ENCODE data around the gene PTPN6. TPM values are rescaled to one million over a fixed set of nuclear protein-coding genes. Genes with fewer than 3 reads are reported as not detected.

PTPN6 gene
- total and polyA plus RNA-seq, 7 experiments from 2014 or later, result 141 to 390 (median 242) TPM

GRCh38 chr12:6946920-6947374 is 4.2 kb upstream of the PTPN6 start:
- Histone ChIP-seq H3K36me3 (ENCODE audit: control insufficient read depth in 2 of 3, insufficient read depth in 3 of 3, low read length in 3 of 3) (peaks cover 0 to 12% (median 0%) of the 10 kb centered on the region in 3 experiments), H3K9me3 (ENCODE audit: control insufficient read depth in 2 of 3, low read length in 3 of 3) (no peaks in the 10 kb centered on the region), H3K27me3 (ENCODE audit: control insufficient read depth in 2 of 2, insufficient read depth in 2 of 2, low read length in 2 of 2) (no peaks in the 10 kb centered on the region), H3K4me1 (ENCODE audit: control insufficient read depth in 2 of 2, insufficient read depth in 2 of 2, low read length in 2 of 2) (peaks cover 67 to 71% of the 10 kb centered on the region in 2 donors), H3K27ac (ENCODE audit: low read depth, low read length) (peak overlapping the region; percentile 95), H3K4me3 (ENCODE audit: low read length) (peak overlapping the region; percentile 94)
- DNase-seq (no peak), ATAC-seq (no peak)
- H3K9me3 Mint-ChIP-seq, result peaks cover 0 to 7% (median 0%) of the 10 kb centered on the region in 11 donors
- CTCF ChIA-PET, result interaction anchor here (0.7 to 11.7 kb wide), 6 partner anchors 8 to 163 kb away, joined by 3 to 460 read pairs (median 8); partner anchors contain the start of genes C1RL and SPSB2
- H3K27me3 Mint-ChIP-seq, result no peaks in the 10 kb centered on the region
- H3K4me1 Mint-ChIP-seq, result peaks cover 45 to 84% (median 72%) of the 10 kb centered on the region in 7 donors
- intact Hi-C loops (cut with micrococcal nuclease), result no loop called here
- POLR2A ChIA-PET, result interaction anchor here (1.0 to 21.6 kb wide), 11 partner anchors 13 to 499 kb away, joined by 3 to 1270 read pairs (median 43); partner anchors contain the start of genes ATN1, C1RL, EMG1 and ENO2
- peak overlapping the region; percentile 88 to 100 (median 96) for H3K4me3 Mint-ChIP-seq
- peaks cover 0 to 11% (median 0%) of the 10 kb centered on the region in 5 donors for H3K36me3 Mint-ChIP-seq
- peak overlapping the region; percentile 95 to 100 (median 98) for H3K27ac Mint-ChIP-seq

- H3K36me3 Mint-ChIP-seq, result peaks cover 0 to 17% (median 4%) of the 10 kb centered on the region in 5 donors
Measured at GRCh38 chr12:6947615-6948014, 3.5 kb upstream of the PTPN6 start.

GRCh38 chr12:6948873-6949594 is 2.1 kb upstream of the PTPN6 start:
- Mint-ChIP-seq H3K27ac (peak overlapping the region; percentile 89 to 100 (median 98)), H3K4me3 (peak overlapping the region; percentile 70 to 99 (median 83)), H3K27me3 (no peaks in the 10 kb centered on the region), H3K4me1 (peaks cover 47 to 83% (median 67%) of the 10 kb centered on the region in 7 donors), H3K36me3 (peaks cover 0 to 31% (median 5%) of the 10 kb centered on the region in 5 donors), H3K9me3 (peaks cover 0 to under 1% (median 0%) of the 10 kb centered on the region in 11 donors)
- ATAC-seq (peak; percentile 6), DNase-seq (no peak)
- ChIA-PET CTCF (interaction anchor here (0.7 to 11.7 kb wide), 4 partner anchors 11 to 19 kb away, joined by 4 to 460 read pairs (median 6); no protein-coding TSS in a partner anchor), POLR2A (interaction anchor here (0.7 to 21.6 kb wide), 6 partner anchors 11 to 1022 kb away, joined by 3 to 1270 read pairs (median 14); partner anchors contain the start of genes ATN1, CD4, EMG1 and PHB2)
- intact Hi-C loops (cut with micrococcal nuclease), result no loop called here
- H3K27ac ChIP-seq (ENCODE audit: low read depth, low read length), result peak overlapping the region; percentile 95
- H3K27me3 ChIP-seq (ENCODE audit: control insufficient read depth in 2 of 2, insufficient read depth in 2 of 2, low read length in 2 of 2), result no peaks in the 10 kb centered on the region
- H3K9me3 ChIP-seq (ENCODE audit: control insufficient read depth in 2 of 3, low read length in 3 of 3), result no peaks in the 10 kb centered on the region
- peaks cover 0 to 28% (median 0%) of the 10 kb centered on the region in 3 experiments for H3K36me3 ChIP-seq (ENCODE audit: control insufficient read depth in 2 of 3, insufficient read depth in 3 of 3, low read length in 3 of 3)
- peak overlapping the region; percentile 52 for H3K4me3 ChIP-seq (ENCODE audit: low read length)
- peaks cover 62 to 78% of the 10 kb centered on the region in 2 donors for H3K4me1 ChIP-seq (ENCODE audit: control insufficient read depth in 2 of 2, insufficient read depth in 2 of 2, low read length in 2 of 2)

More at GRCh38 chr12:6947615-6948014, 3.5 kb upstream of the PTPN6 start:
- Mint-ChIP-seq H3K9me3 (peaks cover 0 to 7% (median 0%) of the 10 kb centered on the region in 11 donors), H3K4me1 (peaks cover 45 to 79% (median 74%) of the 10 kb centered on the region in 7 donors), H3K27ac (peak overlapping the region; percentile 83 to 100 (median 97)), H3K4me3 (peak overlapping the region; percentile 60 to 100 (median 88)), H3K27me3 (no peaks in the 10 kb centered on the region)
- peaks cover 66 to 71% of the 10 kb centered on the region in 2 donors for H3K4me1 ChIP-seq (ENCODE audit: control insufficient read depth in 2 of 2, insufficient read depth in 2 of 2, low read length in 2 of 2)
- no peaks in the 10 kb centered on the region for H3K9me3 ChIP-seq (ENCODE audit: control insufficient read depth in 2 of 3, low read length in 3 of 3)
- peak overlapping the region; percentile 95 for H3K27ac ChIP-seq (ENCODE audit: low read depth, low read length)
- ChIA-PET CTCF (interaction anchor here (0.7 to 11.7 kb wide), 8 partner anchors 10 to 238 kb away, joined by 3 to 460 read pairs (median 4); partner anchors contain the start of genes C1RL, SPSB2 and TPI1), POLR2A (interaction anchor here (0.6 to 21.6 kb wide), 9 partner anchors 13 to 383 kb away, joined by 3 to 1270 read pairs (median 46); partner anchors contain the start of genes ATN1, EMG1, PHB2 and SPSB2)
- H3K27me3 ChIP-seq (ENCODE audit: control insufficient read depth in 2 of 2, insufficient read depth in 2 of 2, low read length in 2 of 2), result no peaks in the 10 kb centered on the region
- intact Hi-C loops (cut with micrococcal nuclease), result no loop called here
- H3K36me3 ChIP-seq (ENCODE audit: control insufficient read depth in 2 of 3, insufficient read depth in 3 of 3, low read length in 3 of 3), result peaks cover 0 to 19% (median 0%) of the 10 kb centered on the region in 3 experiments
- ATAC-seq (no peak), DNase-seq (no peak)
- no peak overlapping the region for H3K4me3 ChIP-seq (ENCODE audit: low read length)

GRCh38 chr12:6950401-6950801 is 755 bp upstream of the PTPN6 start:
- CTCF ChIA-PET, result interaction anchor here (1.2 to 11.7 kb wide), 3 partner anchors 11 to 159 kb away, joined by 3 to 460 read pairs (median 6); partner anchors contain the start of gene C1RL
- H3K4me1 ChIP-seq (ENCODE audit: control insufficient read depth in 2 of 2, insufficient read depth in 2 of 2, low read length in 2 of 2), result peaks cover 68 to 84% of the 10 kb centered on the region in 2 donors
- peak overlapping the region; percentile 93 to 100 (median 98) for H3K4me3 Mint-ChIP-seq
- no peaks in the 10 kb centered on the region for H3K9me3 Mint-ChIP-seq
- intact Hi-C loops (cut with micrococcal nuclease), result loop anchor here (5.0 to 10.0 kb wide), 4 partner anchors 38 to 458 kb away; partner anchors contain the start of genes CHD4 (in 1 of the 2), ENO2 (in 1 of the 2), MRPL51 (in 1 of the 2) and NCAPD2 (in 1 of the 2)
- H3K9me3 ChIP-seq (ENCODE audit: control insufficient read depth in 2 of 3, low read length in 3 of 3), result no peaks in the 10 kb centered on the region
- peak overlapping the region; percentile 95 to 100 (median 98) for H3K27ac Mint-ChIP-seq
- H3K36me3 ChIP-seq (ENCODE audit: control insufficient read depth in 2 of 3, insufficient read depth in 3 of 3, low read length in 3 of 3), result peaks cover 0 to 33% (median 0%) of the 10 kb centered on the region in 3 experiments
- H3K4me3 ChIP-seq (ENCODE audit: low read length), result peak overlapping the region; percentile 92
- peaks cover 0 to 34% (median 6%) of the 10 kb centered on the region in 5 donors for H3K36me3 Mint-ChIP-seq
- POLR2A ChIA-PET, result interaction anchor here (1.6 to 21.6 kb wide), 8 partner anchors 7 to 99 kb away, joined by 7 to 1270 read pairs (median 16); partner anchors contain the start of genes ATN1, C12orf57, CDCA3 and EMG1
- H3K4me1 Mint-ChIP-seq, result peaks cover 56 to 81% (median 72%) of the 10 kb centered on the region in 7 donors
- H3K27ac ChIP-seq (ENCODE audit: low read depth, low read length), result peak overlapping the region; percentile 95
- no peaks in the 10 kb centered on the region for H3K27me3 Mint-ChIP-seq
- no peaks in the 10 kb centered on the region for H3K27me3 ChIP-seq (ENCODE audit: control insufficient read depth in 2 of 2, insufficient read depth in 2 of 2, low read length in 2 of 2)
- DNase-seq (no peak), ATAC-seq (peak; percentile 10)

- ChIA-PET POLR2A (interaction anchor here (0.6 to 21.6 kb wide), 11 partner anchors 8 to 158 kb away, joined by 3 to 1270 read pairs (median 7); partner anchors contain the start of genes ATN1, C12orf57, CDCA3 and EMG1), CTCF (interaction anchor here (0.9 to 11.7 kb wide), 6 partner anchors 8 to 158 kb away, joined by 3 to 460 read pairs (median 6); partner anchors contain the start of genes C12orf57, C1RL, RNU7-1 and SPSB2)
- Mint-ChIP-seq H3K27me3 (no peaks in the 10 kb centered on the region), H3K36me3 (peaks cover 2 to 42% (median 6%) of the 10 kb centered on the region in 5 donors), H3K27ac (peak overlapping the region; percentile 83 to 100 (median 96)), H3K4me3 (peak overlapping the region; percentile 93 to 100 (median 98)), H3K4me1 (peaks cover 56 to 81% (median 72%) of the 10 kb centered on the region in 7 donors), H3K9me3 (no peaks in the 10 kb centered on the region)
- Histone ChIP-seq H3K9me3 (ENCODE audit: control insufficient read depth in 2 of 3, low read length in 3 of 3) (no peaks in the 10 kb centered on the region), H3K4me1 (ENCODE audit: control insufficient read depth in 2 of 2, insufficient read depth in 2 of 2, low read length in 2 of 2) (peaks cover 70 to 84% of the 10 kb centered on the region in 2 donors), H3K27ac (ENCODE audit: low read depth, low read length) (peak overlapping the region; percentile 95), H3K4me3 (ENCODE audit: low read length) (peak overlapping the region; percentile 92), H3K36me3 (ENCODE audit: control insufficient read depth in 2 of 3, insufficient read depth in 3 of 3, low read length in 3 of 3) (peaks cover 0 to 46% (median 10%) of the 10 kb centered on the region in 3 experiments), H3K27me3 (ENCODE audit: control insufficient read depth in 2 of 2, insufficient read depth in 2 of 2, low read length in 2 of 2) (no peaks in the 10 kb centered on the region)
- ATAC-seq (peak; percentile 28), DNase-seq (peak in 1 of 9 donors; percentile 65)
- intact Hi-C loops (cut with micrococcal nuclease), result loop anchor here (1.0 to 10.0 kb wide), 6 partner anchors 7 to 459 kb away; partner anchors contain the start of genes C12orf57 (in 1 of the 2), CHD4 (in 1 of the 2), ENO2 (in 1 of the 2) and MRPL51 (in 1 of the 2)
Measured at GRCh38 chr12:6951551-6952120, 480 bp downstream of the PTPN6 start.
